ENCODE measurements around the gene UBTD2. TPM values are rescaled to one million over a fixed set of nuclear protein-coding genes. Genes with fewer than 3 reads are reported as not detected.
A peak's percentile ranks its signal among the peaks of the same experiment; 100 is the strongest.
"Not testable (repeated sequence)": the region's sequence is repeated elsewhere in the genome, so short reads cannot be mapped to it uniquely, and the experiment has no call there.

Gene UBTD2
- total and polyA plus RNA-seq, 2 donors (not counting 1 experiment from before 2014, with no cell fraction given), result 24.9 to 29.8 TPM

GRCh38 chr5:172293054-172293744 is 9.6 kb upstream of the UBTD2 start:
- no peak overlapping the region for H3K9ac ChIP-seq (ENCODE audit: insufficient read depth, low read length)
- no peaks in the 10 kb centered on the region for H4K20me1 ChIP-seq (ENCODE audit: control insufficient read depth, extremely low read depth, insufficient read depth, low read length)
- DNase-seq (ENCODE audit: low read depth in 2 of 2), result peak; percentile 61 to 77
- H3K27me3 ChIP-seq (ENCODE audit: control insufficient read depth, insufficient read depth, low read length), result peaks cover 5% of the 10 kb centered on the region
- H3K4me3 ChIP-seq (replicated peaks in 1 of 4; ENCODE audit: control extremely low read depth in 1 of 4, insufficient read depth in 1 of 4, low read depth in 3 of 4, low read length in 4 of 4), result no peak overlapping the region
- H3K27ac ChIP-seq (ENCODE audit: insufficient read depth, low read length), result no peak overlapping the region
- H3K9me3 ChIP-seq (ENCODE audit: control insufficient read depth, insufficient read depth, low read depth, low read length), result no peaks in the 10 kb centered on the region
- H2AFZ ChIP-seq (ENCODE audit: low read length), result no peak overlapping the region
- no peaks in the 10 kb centered on the region for H3K79me2 ChIP-seq (ENCODE audit: control insufficient read depth, insufficient read depth, low read length)
- no peak overlapping the region for H3K4me2 ChIP-seq (ENCODE audit: extremely low read depth, insufficient read depth, low read length)
- peak; percentile 83 to 85 for TF ChIP-seq CTCF (conservative IDR thresholded peaks at IDR 0.05 in 1 of 2, IDR thresholded peaks at IDR 0.05 in 1 of 2; ENCODE audit: low read depth in 1 of 2, low read length in 2 of 2)
- TF ChIP-seq EZH2 (IDR thresholded peaks at IDR 0.05; ENCODE audit: low read length, missing control alignments), result no peak
- H3K36me3 ChIP-seq (ENCODE audit: control insufficient read depth, insufficient read depth, low read length), result no peaks in the 10 kb centered on the region
- no peaks in the 10 kb centered on the region for H3K4me1 ChIP-seq (ENCODE audit: control insufficient read depth, extremely low read depth, insufficient read depth, low read length)

- not testable (repeated sequence) for H4K20me1 ChIP-seq (ENCODE audit: control insufficient read depth, extremely low read depth, insufficient read depth, low read length); H3K4me2 ChIP-seq (ENCODE audit: extremely low read depth, insufficient read depth, low read length); H3K9ac ChIP-seq (ENCODE audit: insufficient read depth, low read length); H3K9me3 ChIP-seq (ENCODE audit: control insufficient read depth, insufficient read depth, low read depth, low read length); H3K4me1 ChIP-seq (ENCODE audit: control insufficient read depth, extremely low read depth, insufficient read depth, low read length); DNase-seq (ENCODE audit: low read depth in 2 of 2); H3K79me2 ChIP-seq (ENCODE audit: control insufficient read depth, insufficient read depth, low read length); H2AFZ ChIP-seq (ENCODE audit: low read length); H3K27ac ChIP-seq (ENCODE audit: insufficient read depth, low read length); H3K36me3 ChIP-seq (ENCODE audit: control insufficient read depth, insufficient read depth, low read length); H3K27me3 ChIP-seq (ENCODE audit: control insufficient read depth, insufficient read depth, low read length); H3K4me3 ChIP-seq (replicated peaks in 1 of 4; ENCODE audit: control extremely low read depth in 1 of 4, insufficient read depth in 1 of 4, low read depth in 3 of 4, low read length in 4 of 4)
Measured at GRCh38 chr5:172291837-172292236, 8.3 kb upstream of the UBTD2 start.

GRCh38 chr5:172288465-172288864 is 4.9 kb upstream of the UBTD2 start:
- DNase-seq (ENCODE audit: low read depth in 2 of 2), result no peak

GRCh38 chr5:172287140-172287539 is 3.6 kb upstream of the UBTD2 start:
- not testable (repeated sequence) for H4K20me1 ChIP-seq (ENCODE audit: control insufficient read depth, extremely low read depth, insufficient read depth, low read length); H3K4me3 ChIP-seq (replicated peaks in 1 of 4; ENCODE audit: control extremely low read depth in 1 of 4, insufficient read depth in 1 of 4, low read depth in 3 of 4, low read length in 4 of 4); H3K9ac ChIP-seq (ENCODE audit: insufficient read depth, low read length); H2AFZ ChIP-seq (ENCODE audit: low read length); H3K27me3 ChIP-seq (ENCODE audit: control insufficient read depth, insufficient read depth, low read length); DNase-seq (ENCODE audit: low read depth in 2 of 2); H3K4me2 ChIP-seq (ENCODE audit: extremely low read depth, insufficient read depth, low read length); H3K9me3 ChIP-seq (ENCODE audit: control insufficient read depth, insufficient read depth, low read depth, low read length); H3K4me1 ChIP-seq (ENCODE audit: control insufficient read depth, extremely low read depth, insufficient read depth, low read length); H3K36me3 ChIP-seq (ENCODE audit: control insufficient read depth, insufficient read depth, low read length); H3K27ac ChIP-seq (ENCODE audit: insufficient read depth, low read length)
- H3K79me2 ChIP-seq (ENCODE audit: control insufficient read depth, insufficient read depth, low read length), result peaks cover 13% of the 10 kb centered on the region

More at GRCh38 chr5:172288465-172288864, 4.9 kb upstream of the UBTD2 start:
- Histone ChIP-seq H4K20me1 (ENCODE audit: control insufficient read depth, extremely low read depth, insufficient read depth, low read length) (no peaks in the 10 kb centered on the region), H3K4me3 (replicated peaks in 1 of 4; ENCODE audit: control extremely low read depth in 1 of 4, insufficient read depth in 1 of 4, low read depth in 3 of 4, low read length in 4 of 4) (no peak overlapping the region), H3K9ac (ENCODE audit: insufficient read depth, low read length) (no peak overlapping the region), H3K79me2 (ENCODE audit: control insufficient read depth, insufficient read depth, low read length) (no peaks in the 10 kb centered on the region), H3K4me1 (ENCODE audit: control insufficient read depth, extremely low read depth, insufficient read depth, low read length) (no peaks in the 10 kb centered on the region), H2AFZ (ENCODE audit: low read length) (no peak overlapping the region), H3K27ac (ENCODE audit: insufficient read depth, low read length) (no peak overlapping the region), H3K27me3 (ENCODE audit: control insufficient read depth, insufficient read depth, low read length) (no peaks in the 10 kb centered on the region), H3K36me3 (ENCODE audit: control insufficient read depth, insufficient read depth, low read length) (no peaks in the 10 kb centered on the region), H3K4me2 (ENCODE audit: extremely low read depth, insufficient read depth, low read length) (no peak overlapping the region), H3K9me3 (ENCODE audit: control insufficient read depth, insufficient read depth, low read depth, low read length) (no peaks in the 10 kb centered on the region)
- TF ChIP-seq EZH2 (IDR thresholded peaks at IDR 0.05; ENCODE audit: low read length, missing control alignments) (no peak), CTCF (conservative IDR thresholded peaks at IDR 0.05 in 1 of 2, IDR thresholded peaks at IDR 0.05 in 1 of 2; ENCODE audit: low read depth in 1 of 2, low read length in 2 of 2) (no peak)

Data from fibroblast of lung (primary cell).